ENCODE measurements around the gene TMEM44.

Gene TMEM44

GRCh38 chr3:194584866-194585265, 48.4 kb downstream of the TMEM44 start:
- H3K4me1 ChIP-seq (ENCODE audit: control insufficient read depth, insufficient read depth, low read length) = no peaks in the 10 kb centered on the region
- H3K27ac ChIP-seq (ENCODE audit: extremely low read depth, low read depth, low read length) = no peak overlapping the region
- H3K9me3 ChIP-seq (ENCODE audit: control insufficient read depth, insufficient read depth, low read depth, low read length) = no peaks in the 10 kb centered on the region
- no peak for TF ChIP-seq ZNF280D (tag by site-specific recombination; IDR thresholded peaks at IDR 0.05)
- no peak for TF ChIP-seq SETDB1 (IDR thresholded peaks at IDR 0.05; ENCODE audit: insufficient read length, low read length)
- TF ChIP-seq ZNF791 (tag by site-specific recombination; IDR thresholded peaks at IDR 0.05) = no peak
- TF ChIP-seq ZNF677 (tag by site-specific recombination; IDR thresholded peaks at IDR 0.05) = no peak
- no peak for TF ChIP-seq ZNF148 (tag by site-specific recombination; IDR thresholded peaks at IDR 0.05; ENCODE audit: borderline replicate concordance)
- TF ChIP-seq ZNF623 (tag by site-specific recombination; IDR thresholded peaks at IDR 0.05) = no peak
- TF ChIP-seq BCL11A (tag by site-specific recombination; IDR thresholded peaks at IDR 0.05; ENCODE audit: low read depth) = no peak
- no peak for TF ChIP-seq BCL6B (tag by site-specific recombination; IDR thresholded peaks at IDR 0.05)
- no peak for TF ChIP-seq ATF2 (tag by site-specific recombination; IDR thresholded peaks at IDR 0.05; ENCODE audit: low read depth)
- TF ChIP-seq ZNF391 (tag by site-specific recombination; IDR thresholded peaks at IDR 0.05; ENCODE audit: borderline replicate concordance, low read depth) = no peak
- TF ChIP-seq ZBTB21 (tag by site-specific recombination; IDR thresholded peaks at IDR 0.05) = no peak
- no peak for TF ChIP-seq ZNF558 (tag by site-specific recombination; IDR thresholded peaks at IDR 0.05)
- no peak for TF ChIP-seq MZF1 (tag by site-specific recombination; IDR thresholded peaks at IDR 0.05; ENCODE audit: borderline replicate concordance)
- TF ChIP-seq ZNF18 (tag by site-specific recombination; IDR thresholded peaks at IDR 0.05) = no peak
- no peak for TF ChIP-seq ZNF341 (tag by site-specific recombination; IDR thresholded peaks at IDR 0.05; ENCODE audit: low read depth)
- H3K36me3 ChIP-seq (ENCODE audit: control insufficient read depth in 2 of 2, insufficient read depth in 1 of 2, low read length in 2 of 2) = peaks cover 0 to 38% of the 10 kb centered on the region in 2 experiments; a peak in 1 of 3 replicates
- CTCF ChIA-PET = interaction anchor here (0.6 to 0.8 kb wide), 2 partner anchors 10 to 87 kb away, joined by 3 to 4 read pairs; partner anchors contain the start of gene LSG1
- POLR2A ChIA-PET = interaction anchor here (1.2 to 2.4 kb wide), 2 partner anchors 9 to 12 kb away, joined by 3 to 6 read pairs; no protein-coding TSS in a partner anchor
- H3K4me3 ChIP-seq (ENCODE audit: low read depth, low read length) = no peak overlapping the region

All from HEK293 (cell line).